Loucy (cell line): ENCODE measurements around the gene PCED1B.
"Not testable (repeated sequence)": the region's sequence is repeated elsewhere in the genome, so short reads cannot be mapped to it uniquely, and the experiment has no call there.

Source experiments
- H2AFZ ChIP-seq: fragments of 200-600 bp; sonication (generic); 2 replicates; pipeline ENCODE4 v1.6.0; 2016; ENCODE audit warnings: antibody characterized with exemption, mild to moderate bottlenecking, low read length, moderate library complexity
- H3F3A ChIP-seq: fragments of 200-600 bp; 2 replicates; pipeline ENCODE4 v1.6.0; 2016; ENCODE audit warnings: antibody characterized with exemption, low read depth, mild to moderate bottlenecking
- H3K27me3 ChIP-seq: fragments of 200-600 bp; sonication (generic); 2 replicates; pipeline ENCODE4 v1.6.1; 2014; ENCODE audit warnings: low read length, mild to moderate bottlenecking; ENCODE audit not compliant: insufficient read depth, poor library complexity, severe bottlenecking
- H3K36me3 ChIP-seq: fragments of 200-600 bp; sonication (generic); 2 replicates; pipeline ENCODE4 v1.6.1; 2016; ENCODE audit warnings: low read length; ENCODE audit not compliant: insufficient read depth
- H3K4me1 ChIP-seq: fragments of 200-600 bp; sonication (generic); 2 replicates; pipeline ENCODE4 v1.5.1; 2014; ENCODE audit warnings: low read length, mild to moderate bottlenecking; ENCODE audit not compliant: insufficient read depth, poor library complexity, severe bottlenecking
- H3K4me2 ChIP-seq: fragments of 200-600 bp; sonication (generic); 2 replicates; pipeline ENCODE4 v1.6.0; 2014; ENCODE audit warnings: antibody characterized with exemption, low read length, low read depth, mild to moderate bottlenecking; ENCODE audit not compliant: poor library complexity, severe bottlenecking
- H3K4me3 ChIP-seq: fragments of 200-600 bp; sonication (generic); 2 replicates; pipeline ENCODE4 v1.5.1; 2014; ENCODE audit warnings: low read length, mild to moderate bottlenecking, mixed read lengths; ENCODE audit not compliant: poor library complexity, severe bottlenecking
- H3K79me2 ChIP-seq: fragments of 200-600 bp; sonication (generic); 2 replicates; pipeline ENCODE4 v1.6.1; 2014; ENCODE audit warnings: low read length; ENCODE audit not compliant: insufficient read depth
- H3K9ac ChIP-seq: fragments of 200-600 bp; sonication (generic); 2 replicates; pipeline ENCODE4 v1.6.0; 2014; ENCODE audit warnings: mild to moderate bottlenecking, low read depth, low read length, moderate library complexity; ENCODE audit not compliant: poor library complexity, severe bottlenecking
- H3K9me2 ChIP-seq: fragments of 200-600 bp; sonication (generic); replicated peaks from 2 replicates; pipeline ENCODE4 v1.6.1; 2016; ENCODE audit warnings: low read depth, low read length, mixed read lengths
- H3K9me3 ChIP-seq: fragments of 200-600 bp; sonication (generic); 2 replicates; pipeline ENCODE4 v1.6.1; 2014; ENCODE audit warnings: mild to moderate bottlenecking, antibody characterized with exemption, low read length, low read depth; ENCODE audit not compliant: insufficient read depth
- H4K20me1 ChIP-seq: fragments of 200-600 bp; sonication (generic); 2 replicates; pipeline ENCODE4 v1.6.0; 2014; ENCODE audit warnings: antibody characterized with exemption, low read length, mild to moderate bottlenecking; ENCODE audit not compliant: insufficient read depth, poor library complexity, severe bottlenecking
- EZH2phosphoT487 ChIP-seq: fragments of 200-600 bp; IDR thresholded peaks from 2 replicates; pipeline ENCODE4 v1.6.1; 2018; ENCODE audit warnings: antibody characterized with exemption, mild to moderate bottlenecking, moderate library complexity, borderline replicate concordance
- TF ChIP-seq, protein P1 (sequence below): fragments of 200-600 bp; sonication (generic); conservative IDR thresholded peaks from 2 replicates; pipeline ENCODE4 v1.5.1; 2014; ENCODE audit warnings: mild to moderate bottlenecking, antibody characterized with exemption, low read length

PCED1B gene

DNA sequence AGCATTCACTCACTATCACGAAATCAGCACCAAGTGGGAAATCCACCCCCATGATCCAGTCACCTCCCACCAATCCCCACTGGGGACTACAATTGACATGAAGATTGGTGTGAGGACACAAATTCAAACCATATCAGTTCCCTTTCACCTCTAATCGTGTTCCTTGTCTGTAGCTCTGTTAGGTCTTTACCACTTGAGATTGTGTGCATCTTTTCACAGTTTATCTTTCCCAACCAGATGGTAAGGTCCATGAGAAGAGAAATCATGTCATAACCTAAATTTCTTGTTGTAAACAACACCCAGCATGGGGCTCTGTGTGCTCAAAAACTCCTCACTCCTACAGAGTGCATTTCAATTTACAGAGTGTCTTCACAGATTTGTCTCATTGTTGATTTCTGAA, 27.1 kb upstream of the PCED1B start:
- no peaks in the 10 kb centered on the region for H4K20me1 ChIP-seq
- no peak overlapping the region for H2AFZ ChIP-seq
- no peak overlapping the region for H3K4me3 ChIP-seq
- TF ChIP-seq EZH2phosphoT487, result no peak
- TF ChIP-seq, protein P1, sequence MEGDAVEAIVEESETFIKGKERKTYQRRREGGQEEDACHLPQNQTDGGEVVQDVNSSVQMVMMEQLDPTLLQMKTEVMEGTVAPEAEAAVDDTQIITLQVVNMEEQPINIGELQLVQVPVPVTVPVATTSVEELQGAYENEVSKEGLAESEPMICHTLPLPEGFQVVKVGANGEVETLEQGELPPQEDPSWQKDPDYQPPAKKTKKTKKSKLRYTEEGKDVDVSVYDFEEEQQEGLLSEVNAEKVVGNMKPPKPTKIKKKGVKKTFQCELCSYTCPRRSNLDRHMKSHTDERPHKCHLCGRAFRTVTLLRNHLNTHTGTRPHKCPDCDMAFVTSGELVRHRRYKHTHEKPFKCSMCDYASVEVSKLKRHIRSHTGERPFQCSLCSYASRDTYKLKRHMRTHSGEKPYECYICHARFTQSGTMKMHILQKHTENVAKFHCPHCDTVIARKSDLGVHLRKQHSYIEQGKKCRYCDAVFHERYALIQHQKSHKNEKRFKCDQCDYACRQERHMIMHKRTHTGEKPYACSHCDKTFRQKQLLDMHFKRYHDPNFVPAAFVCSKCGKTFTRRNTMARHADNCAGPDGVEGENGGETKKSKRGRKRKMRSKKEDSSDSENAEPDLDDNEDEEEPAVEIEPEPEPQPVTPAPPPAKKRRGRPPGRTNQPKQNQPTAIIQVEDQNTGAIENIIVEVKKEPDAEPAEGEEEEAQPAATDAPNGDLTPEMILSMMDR, result no peak
- no peaks in the 10 kb centered on the region for H3K79me2 ChIP-seq
- no peaks in the 10 kb centered on the region for H3F3A ChIP-seq
- H3K36me3 ChIP-seq, result no peaks in the 10 kb centered on the region
- no peaks in the 10 kb centered on the region for H3K4me1 ChIP-seq
- H3K9ac ChIP-seq, result no peak overlapping the region
- no peaks in the 10 kb centered on the region; the same call in 1 of the 2 replicates for H3K9me3 ChIP-seq
- H3K9me2 ChIP-seq, result no peaks in the 10 kb centered on the region
- H3K27me3 ChIP-seq, result peaks cover 10% of the 10 kb centered on the region
- no peak overlapping the region for H3K4me2 ChIP-seq

DNA sequence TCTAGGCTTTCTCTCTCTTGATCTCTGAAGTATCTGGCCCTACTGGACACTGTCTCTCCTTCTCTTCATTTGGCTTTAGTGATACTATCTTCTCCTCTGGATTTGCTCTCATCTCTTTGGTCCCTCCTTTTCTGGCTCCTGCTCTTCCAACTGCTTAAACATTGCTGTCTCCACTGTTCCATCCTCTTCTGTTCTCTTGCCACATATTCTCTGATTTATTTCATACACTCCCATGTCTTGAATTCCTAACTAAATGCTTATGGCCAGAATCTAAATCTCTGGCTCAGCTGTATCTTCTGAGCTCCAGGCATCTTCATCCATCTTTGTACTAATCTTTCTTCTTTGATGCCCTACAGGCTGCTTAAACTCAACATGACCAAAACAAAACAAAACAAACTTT, 25.5 kb upstream of the PCED1B start:
- H3K27me3 ChIP-seq, result peaks cover 10% of the 10 kb centered on the region
- no peaks in the 10 kb centered on the region for H3K79me2 ChIP-seq
- no peak overlapping the region for H3K9ac ChIP-seq
- no peak for TF ChIP-seq EZH2phosphoT487
- TF ChIP-seq, protein P1, result no peak
- H3K36me3 ChIP-seq, result no peaks in the 10 kb centered on the region
- H3K4me1 ChIP-seq, result no peaks in the 10 kb centered on the region
- no peak overlapping the region for H3K4me3 ChIP-seq
- no peak overlapping the region for H2AFZ ChIP-seq
- H3K9me3 ChIP-seq, result no peaks in the 10 kb centered on the region; the same call in 1 of the 2 replicates
- H4K20me1 ChIP-seq, result no peaks in the 10 kb centered on the region
- H3K9me2 ChIP-seq, result no peaks in the 10 kb centered on the region
- H3K4me2 ChIP-seq, result no peak overlapping the region
- no peaks in the 10 kb centered on the region for H3F3A ChIP-seq

DNA sequence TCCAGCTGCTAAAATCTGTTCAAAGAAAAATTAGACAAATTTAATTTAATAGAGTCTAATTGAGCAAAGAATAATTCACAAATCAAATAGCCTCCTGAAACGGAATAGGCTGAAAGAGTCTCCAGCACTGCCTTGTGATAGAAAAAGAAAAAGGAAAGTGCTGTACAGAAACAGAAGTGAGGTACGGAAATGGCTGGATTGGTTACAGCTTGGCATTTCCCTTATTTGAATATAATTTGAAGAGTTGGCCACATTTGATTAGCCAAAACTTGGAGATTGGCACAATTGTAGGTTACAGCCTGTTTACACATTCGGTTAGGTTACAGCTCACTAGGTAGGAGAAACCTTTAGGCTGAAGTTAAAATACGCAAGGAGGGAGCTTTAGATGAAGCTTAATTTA, 24.8 kb upstream of the PCED1B start:
- no peaks in the 10 kb centered on the region for H4K20me1 ChIP-seq
- no peaks in the 10 kb centered on the region for H3K9me2 ChIP-seq
- no peaks in the 10 kb centered on the region for H3K79me2 ChIP-seq
- no peak overlapping the region for H3K9ac ChIP-seq
- H3K4me3 ChIP-seq, result no peak overlapping the region
- H3K36me3 ChIP-seq, result no peaks in the 10 kb centered on the region
- peaks cover 5% of the 10 kb centered on the region for H3K27me3 ChIP-seq
- no peak overlapping the region for H2AFZ ChIP-seq
- H3F3A ChIP-seq, result no peaks in the 10 kb centered on the region
- H3K4me1 ChIP-seq, result no peaks in the 10 kb centered on the region
- H3K9me3 ChIP-seq, result no peaks in the 10 kb centered on the region; the same call in 1 of the 2 replicates
- TF ChIP-seq EZH2phosphoT487, result no peak
- TF ChIP-seq, protein P1, result no peak
- H3K4me2 ChIP-seq, result no peak overlapping the region

DNA sequence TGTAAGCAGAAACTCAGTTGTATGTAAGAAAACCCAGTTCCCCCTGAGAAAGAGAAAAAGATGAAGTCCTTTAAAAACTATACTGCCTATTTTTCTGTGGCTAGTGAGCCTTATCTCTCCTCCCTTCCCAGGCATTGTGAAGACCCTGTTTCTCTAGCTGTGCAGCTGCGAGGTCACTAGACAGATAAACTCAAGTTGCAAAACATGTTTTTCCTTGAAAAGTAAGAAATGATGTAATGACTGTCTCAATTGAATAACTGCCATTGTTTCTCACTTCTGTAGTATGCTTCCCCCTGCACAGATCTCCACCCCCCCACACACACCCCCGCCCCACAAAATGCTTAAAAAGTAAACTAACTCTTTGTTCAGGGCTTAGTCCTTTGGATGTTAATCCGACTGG, 23.6 kb upstream of the PCED1B start:
- H2AFZ ChIP-seq, H3K27me3 ChIP-seq, H3K9ac ChIP-seq, H4K20me1 ChIP-seq, H3K9me3 ChIP-seq, H3K4me3 ChIP-seq, H3K79me2 ChIP-seq, H3K36me3 ChIP-seq, H3K4me1 ChIP-seq, H3K4me2 ChIP-seq, H3F3A ChIP-seq, H3K9me2 ChIP-seq: not testable (repeated sequence)

DNA sequence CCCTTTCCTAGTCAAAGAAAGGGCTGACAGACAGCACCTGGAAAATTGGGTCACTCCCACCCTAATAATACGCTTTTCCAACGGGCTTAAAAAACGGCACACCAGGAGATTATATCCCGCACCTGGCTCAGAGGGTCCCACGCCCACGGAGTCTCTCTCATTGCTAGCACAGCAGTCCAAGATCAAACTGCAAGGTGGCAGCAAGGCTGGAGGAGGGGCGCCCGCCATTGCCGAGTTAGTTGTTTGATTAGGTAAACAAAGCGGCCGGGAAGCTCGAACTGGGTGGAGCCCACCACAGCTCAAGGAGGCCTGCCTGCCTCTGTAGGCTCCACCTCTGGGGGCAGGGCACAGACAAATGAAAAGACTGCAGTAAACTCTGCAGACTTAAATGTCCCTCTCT, 22.5 kb upstream of the PCED1B start:
- H3K4me3 ChIP-seq, H4K20me1 ChIP-seq, H3K9me3 ChIP-seq, H3K79me2 ChIP-seq, H3K27me3 ChIP-seq, H3K9me2 ChIP-seq, H3K9ac ChIP-seq, H3F3A ChIP-seq, H3K4me2 ChIP-seq, H3K36me3 ChIP-seq, H3K4me1 ChIP-seq, H2AFZ ChIP-seq: not testable (repeated sequence)
